GM10847 (cell line): ENCODE data around the gene TBC1D1.

Experiments
- POLR2A ChIP-seq: IDR thresholded peaks from 2 replicates; pipeline ENCODE4 v1.6.1; 2011; ENCODE audit not compliant: insufficient read length; ENCODE audit errors: extremely low read depth

TBC1D1 gene

GRCh38 chr4:37948542-37948941 lies 57.7 kb downstream of the TBC1D1 start:
- TF ChIP-seq POLR2A, result no peak

- TF ChIP-seq POLR2A, result no peak
These were observed 58.9 kb downstream of the TBC1D1 start for GRCh38 chr4:37949636-37950426.

DNA sequence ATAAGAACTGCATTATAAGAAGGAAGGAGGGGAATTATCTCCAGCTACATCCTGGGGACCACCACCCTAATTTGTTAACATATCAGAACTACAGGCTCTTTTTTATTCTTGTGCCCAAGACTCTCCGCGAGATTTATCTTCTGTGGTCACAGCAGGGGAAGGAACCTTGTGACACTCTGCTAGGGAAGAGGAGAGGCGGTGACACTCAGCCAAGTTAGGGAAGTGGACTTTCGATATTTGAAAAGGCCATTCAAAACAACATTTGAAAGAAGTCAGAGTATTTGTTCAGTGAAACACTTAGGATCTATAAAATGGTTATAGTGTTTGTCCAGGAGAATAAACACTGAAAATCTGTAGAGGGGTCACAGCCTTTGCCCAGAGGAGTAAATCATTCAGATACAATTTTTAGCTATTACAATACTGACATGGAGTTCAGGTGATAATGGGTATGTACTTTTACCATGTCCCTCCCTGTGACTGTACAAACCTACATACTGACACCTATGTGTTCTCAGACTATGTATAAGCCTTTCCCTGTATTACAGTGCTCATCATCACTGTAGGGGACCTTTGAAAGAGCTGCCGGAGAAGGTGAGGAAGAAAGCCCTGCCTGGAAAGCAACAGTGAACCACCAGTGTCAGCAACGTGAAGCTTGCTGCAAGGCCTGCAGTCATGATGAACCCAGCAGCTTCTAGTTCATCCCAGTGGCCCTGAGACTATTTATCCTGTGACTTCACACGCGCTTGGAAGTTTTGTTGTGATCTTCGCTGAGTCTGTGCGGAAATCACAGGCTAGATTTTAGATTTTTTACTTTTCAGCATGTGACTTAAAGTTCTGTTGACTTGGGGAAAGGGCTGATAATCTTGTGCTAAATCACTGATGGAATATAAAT lies 60.8 kb downstream of the TBC1D1 start:
- TF ChIP-seq POLR2A, result no peak

DNA sequence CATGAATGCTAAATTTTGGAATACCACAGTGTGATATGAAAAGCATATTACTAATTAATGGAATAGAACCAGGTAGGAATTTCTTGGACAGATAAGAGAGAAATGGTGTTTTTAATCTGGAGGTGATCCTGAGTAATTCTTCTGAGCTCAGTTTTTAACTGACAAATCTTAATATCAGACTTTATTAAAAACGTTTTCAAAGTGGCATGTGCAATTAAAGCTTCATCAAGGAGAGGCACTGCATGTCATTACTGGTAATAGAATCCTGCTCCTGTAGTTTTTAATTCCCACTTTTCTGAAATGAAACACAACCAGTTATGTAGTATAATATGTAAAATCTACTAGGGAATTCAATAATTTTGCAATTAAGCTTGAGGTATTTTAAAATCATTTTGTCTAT lies 62.3 kb downstream of the TBC1D1 start:
- no peak for TF ChIP-seq POLR2A

DNA sequence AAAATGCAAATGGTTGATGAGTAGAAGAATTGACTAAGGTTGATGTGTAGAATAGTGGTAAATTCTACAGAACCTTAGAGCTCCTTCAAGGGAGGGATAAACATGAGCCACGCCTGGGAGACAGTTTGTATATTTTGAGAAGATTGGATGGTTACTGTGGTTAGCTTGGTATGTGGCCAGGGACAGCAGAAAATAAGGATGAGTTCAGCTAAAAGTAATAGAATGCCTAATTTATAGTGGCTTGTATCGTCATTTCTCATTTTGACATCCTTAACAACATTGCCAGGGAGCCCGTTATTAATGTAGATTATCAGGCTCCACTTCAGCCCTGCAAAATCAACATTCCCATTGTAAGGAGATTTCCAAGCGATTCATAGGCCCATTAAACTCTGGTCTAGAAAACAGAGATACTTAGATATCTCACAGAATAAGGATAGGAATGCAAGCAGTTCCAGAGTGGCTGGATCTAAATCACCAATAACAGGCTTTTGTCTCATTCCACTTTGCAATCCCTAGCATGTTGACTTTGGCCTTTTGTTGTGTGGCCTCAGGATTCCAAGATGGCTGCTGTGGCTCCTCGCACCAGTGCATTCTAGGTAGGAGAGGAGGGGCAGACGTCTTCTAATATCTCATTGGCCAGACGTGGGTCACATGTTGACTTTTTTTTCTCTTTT lies 62.9 kb downstream of the TBC1D1 start:
- TF ChIP-seq POLR2A, result no peak

GRCh38 chr4:37956941-37957340 lies 66.1 kb downstream of the TBC1D1 start:
- TF ChIP-seq POLR2A, result no peak

DNA sequence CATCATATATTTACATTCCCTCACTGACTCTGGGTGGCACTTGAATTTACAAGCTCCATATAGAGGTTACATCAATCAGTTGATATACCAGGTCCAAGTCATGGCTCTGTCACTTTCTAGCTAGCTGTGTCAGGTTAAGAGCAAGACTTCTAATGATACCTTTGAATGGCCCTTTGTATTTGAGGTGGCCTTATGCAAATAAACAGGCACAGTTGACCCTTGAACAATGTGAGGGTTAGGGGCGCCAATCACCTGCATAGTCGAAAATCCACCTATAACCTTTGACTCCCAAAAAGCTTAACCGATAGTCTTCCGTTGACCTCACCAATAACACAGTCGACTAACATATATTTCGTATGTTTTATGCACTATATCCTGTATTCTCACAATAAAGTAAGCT lies 68.0 kb downstream of the TBC1D1 start:
- TF ChIP-seq POLR2A, result no peak

DNA sequence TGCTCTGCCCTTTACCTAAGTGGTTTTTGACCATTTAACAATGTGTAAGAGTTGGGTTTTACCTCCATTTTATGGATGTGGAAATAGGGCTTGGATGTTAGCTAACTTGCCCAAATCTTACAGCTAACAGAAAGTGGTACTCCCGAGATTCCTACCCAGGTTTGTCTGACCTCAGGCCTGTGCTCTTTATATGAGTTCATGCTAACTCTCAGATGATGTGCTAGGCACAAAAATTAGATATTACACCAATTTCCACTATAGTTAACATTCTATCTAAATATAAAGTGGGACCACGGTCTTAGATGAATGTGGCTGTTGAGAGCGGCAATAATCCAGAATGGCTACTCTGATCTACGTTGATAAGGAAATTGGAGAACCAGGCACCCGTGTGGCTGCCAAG lies 69.2 kb downstream of the TBC1D1 start, which contains the start of gene PTTG2:
Gene PTTG2 (plus strand): TSS at position 301 of the 400 bp plus-strand sequence. CDS start 37 bp downstream, at position 338.
- no peak for TF ChIP-seq POLR2A

GRCh38 chr4:37960679-37961450 lies 70.0 kb downstream of the TBC1D1 start:
- TF ChIP-seq POLR2A, result no peak

DNA sequence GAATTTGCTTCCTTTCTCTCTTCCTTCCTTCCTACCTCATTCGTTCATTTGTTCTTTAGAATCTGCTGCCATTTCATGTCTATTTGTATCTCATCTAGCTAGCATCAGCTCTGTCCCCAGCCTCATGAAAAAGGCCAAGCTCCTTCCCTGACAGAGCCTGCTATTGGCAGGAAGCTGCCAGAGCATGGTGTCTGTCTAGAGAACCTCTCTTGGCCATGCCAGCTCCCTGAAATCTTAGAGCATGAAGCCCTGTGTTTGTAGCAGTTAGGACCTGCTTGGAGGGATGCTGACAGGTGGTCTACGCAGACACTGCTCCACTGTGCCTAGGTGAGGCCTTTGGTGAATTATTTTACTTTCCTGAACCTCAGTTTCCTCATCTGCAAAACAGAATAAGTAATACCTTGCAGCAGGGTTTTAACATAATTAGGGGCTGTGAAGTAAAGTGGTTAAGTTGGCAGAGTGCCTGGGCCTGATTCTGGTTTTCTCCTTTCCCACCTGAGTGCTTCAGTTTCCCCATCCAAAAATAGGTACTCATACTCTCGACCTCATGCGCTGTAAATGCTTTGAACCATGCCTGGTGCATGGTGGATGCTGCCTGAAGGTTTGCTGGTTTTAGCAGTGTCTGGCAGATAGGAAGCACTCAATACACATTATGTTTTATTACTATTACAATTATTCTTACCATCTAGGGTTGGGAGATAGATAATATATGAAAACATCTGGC lies 74.0 kb downstream of the TBC1D1 start:
- TF ChIP-seq POLR2A, result no peak

DNA sequence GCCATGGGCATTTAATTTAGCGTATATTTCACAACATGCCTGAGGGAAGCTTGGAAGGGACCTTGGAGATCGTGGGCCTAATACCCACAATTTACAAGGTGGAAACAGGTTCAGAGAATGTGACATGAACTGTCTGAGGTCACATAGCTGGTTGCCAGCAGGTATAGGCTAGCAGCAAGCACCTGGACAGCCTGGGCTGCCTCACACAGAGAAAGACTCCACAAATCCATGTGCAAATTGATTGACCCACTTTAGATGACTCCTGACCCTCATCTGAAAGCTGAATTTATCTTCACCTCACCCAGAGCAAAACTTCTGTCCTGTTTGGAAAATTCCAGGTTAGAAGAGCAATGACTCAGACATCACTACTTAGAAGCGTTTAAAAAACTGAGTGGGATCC lies 75.2 kb downstream of the TBC1D1 start:
- no peak for TF ChIP-seq POLR2A

GRCh38 chr4:37967736-37968135 lies 76.9 kb downstream of the TBC1D1 start:
- TF ChIP-seq POLR2A, result no peak

- TF ChIP-seq POLR2A, result no peak
These were observed 77.9 kb downstream of the TBC1D1 start for GRCh38 chr4:37968747-37969146.

GRCh38 chr4:37970702-37971101 lies 79.8 kb downstream of the TBC1D1 start:
- no peak for TF ChIP-seq POLR2A
